CD14-positive monocyte (primary cell): ENCODE results near the gene CNIH1. TPM values are rescaled to one million over a fixed set of nuclear protein-coding genes. Genes with fewer than 3 reads are reported as not detected.

Experiments used
- DNase-seq, 3 donors: peaks; one replicate each; pipeline ENCODE4 v3.0.0-alpha.2; 2011 to 2022
- H2AFZ ChIP-seq: 2 replicates; pipeline ENCODE4 v1.6.0; 2012; ENCODE audit warnings: mild to moderate bottlenecking, low read depth, low read length, inconsistent platforms; ENCODE audit not compliant: insufficient read depth, poor library complexity, severe bottlenecking
- H3K27ac ChIP-seq, 2 donors: 1 replicate in 1 of 2; 2 replicates in 1 of 2; pipeline ENCODE4 v1.5.1; 2012 to 2013; ENCODE audit warnings: low read length in 2 of 2, control low read depth in 1 of 2, inconsistent platforms in 1 of 2, low read depth in 1 of 2, mild to moderate bottlenecking in 1 of 2
- H3K27me3 ChIP-seq, 2 donors: one replicate each; pipeline versions ENCODE4 v1.6.0 to v1.6.1; 2011 to 2013; ENCODE audit warnings: low read length in 2 of 2; ENCODE audit not compliant: control insufficient read depth in 2 of 2, insufficient read depth in 2 of 2
- H3K36me3 ChIP-seq, 2 donors: replicated peaks in 1 of 2; 1 replicate in 1 of 2; 2 replicates in 1 of 2; pipeline versions ENCODE4 v1.5.1 to v1.6.1; 2012 to 2013; ENCODE audit warnings: low read length in 2 of 2, control low read depth in 1 of 2, inconsistent platforms in 1 of 2, mild to moderate bottlenecking in 1 of 2; ENCODE audit not compliant: insufficient read depth in 2 of 2, control insufficient read depth in 1 of 2
- H3K4me1 ChIP-seq, 2 donors: 1 replicate in 1 of 2; 2 replicates in 1 of 2; pipeline versions ENCODE4 v1.5.1 to v1.6.1; 2012 to 2013; ENCODE audit warnings: low read length in 2 of 2, control low read depth in 1 of 2, inconsistent platforms in 1 of 2, mild to moderate bottlenecking in 1 of 2, moderate library complexity in 1 of 2; ENCODE audit not compliant: insufficient read depth in 2 of 2, control insufficient read depth in 1 of 2
- H3K4me2 ChIP-seq: replicated peaks from 2 replicates; pipeline ENCODE3; 2012; ENCODE audit warnings: low read length, moderate library complexity, mild to moderate bottlenecking; ENCODE audit not compliant: poor library complexity, severe bottlenecking; ENCODE audit errors: extremely low read depth
- H3K4me3 ChIP-seq, 3 experiments: fragments of 200-600 bp in 1 of 3; sonication (generic) in 1 of 3; replicated peaks in 1 of 3; 1 replicate in 2 of 3; 2 replicates in 1 of 3; pipeline ENCODE4 v1.5.1; 2011 to 2013; ENCODE audit warnings: low read length in 3 of 3, mild to moderate bottlenecking in 3 of 3, control low read depth in 2 of 3, low read depth in 2 of 3, inconsistent platforms in 1 of 3, moderate library complexity in 1 of 3
- H3K79me2 ChIP-seq: 2 replicates; pipeline ENCODE4 v1.6.0; 2012; ENCODE audit warnings: mild to moderate bottlenecking, control low read depth, inconsistent platforms, low read length, moderate library complexity; ENCODE audit not compliant: insufficient read depth
- H3K9ac ChIP-seq: 2 replicates; pipeline ENCODE4 v1.6.0; 2017; ENCODE audit warnings: low read length, mild to moderate bottlenecking; ENCODE audit not compliant: insufficient read depth, poor library complexity, severe bottlenecking
- H3K9me3 ChIP-seq, 2 donors: replicated peaks in 1 of 2; 1 replicate in 1 of 2; 2 replicates in 1 of 2; pipeline versions ENCODE4 v1.5.1 to v1.6.1; 2012 to 2013; ENCODE audit warnings: low read length in 2 of 2, control low read depth in 1 of 2; ENCODE audit not compliant: control insufficient read depth in 1 of 2, insufficient read depth in 1 of 2
- H4K20me1 ChIP-seq: 2 replicates; pipeline ENCODE4 v1.6.0; 2012; ENCODE audit warnings: mild to moderate bottlenecking, low read length, control low read depth, moderate library complexity; ENCODE audit not compliant: insufficient read depth
- H3K27ac Mint-ChIP-seq, 7 donors: one replicate each; pipeline ENCODE4 v1.8.0; 2020; ENCODE audit warnings: mild to moderate bottlenecking in 7 of 7, mixed read lengths in 7 of 7, moderate library complexity in 6 of 7, inconsistent platforms in 2 of 7
- H3K27me3 Mint-ChIP-seq, 3 donors: one replicate each; pipeline ENCODE4 v1.8.0; 2021 to 2022; ENCODE audit warnings: low read depth in 3 of 3, mild to moderate bottlenecking in 3 of 3, mixed read lengths in 3 of 3, moderate library complexity in 3 of 3, inconsistent platforms in 1 of 3
- H3K36me3 Mint-ChIP-seq, 2 donors: one replicate each; pipeline ENCODE4 v1.8.0; 2020; ENCODE audit warnings: mixed read lengths in 2 of 2, inconsistent platforms in 1 of 2, mild to moderate bottlenecking in 1 of 2
- H3K4me1 Mint-ChIP-seq: one replicate; pipeline ENCODE4 v1.8.0; 2020; ENCODE audit warnings: mild to moderate bottlenecking, mixed read lengths
- H3K4me3 Mint-ChIP-seq, 2 donors: one replicate each; pipeline ENCODE4 v1.8.0; 2020; ENCODE audit warnings: mild to moderate bottlenecking in 2 of 2, mixed read lengths in 2 of 2, moderate library complexity in 1 of 2
- H3K9me3 Mint-ChIP-seq, 7 donors: one replicate each; pipeline ENCODE4 v1.8.0; 2020 to 2022; ENCODE audit warnings: mixed read lengths in 7 of 7, mild to moderate bottlenecking in 6 of 7, moderate library complexity in 6 of 7, inconsistent platforms in 2 of 7
- CTCF ChIP-seq: fragments of 200-600 bp; IDR thresholded peaks from one replicate; pipeline ENCODE4 v1.8.0; 2022; ENCODE audit warnings: antibody characterized with exemption, mild to moderate bottlenecking
- WGBS: methylation state at CpG from one replicate; pipeline ENCODE4 v1.1.5; 2013; ENCODE audit warnings: missing lambda C conversion rate; ENCODE audit not compliant: insufficient coverage; 5-methylcytosine and 5-hydroxymethylcytosine counted together
- intact Hi-C, 2 donors: fragments of 100-400 bp; cut with micrococcal nuclease; formaldehyde crosslinking; loops; one replicate each; pipeline versions ENCODE4 v1.15.0 to v1.15.1; 2023
- polyA plus RNA-seq, 3 donors: library from polyadenylated mRNA; depleted of rRNA in 1 of 3; unstranded in 2 of 3; stranded (reverse) in 1 of 3; fragments of 300-500 nt in 2 of 3; fragments of >200 nt in 1 of 3; fragmentation: Illumina TruSeq in 2 of 3; gene quantifications; 1 replicate in 2 of 3; 2 replicates in 1 of 3; pipeline ENCODE4 v1.2.3, GENCODE V29; 2012 to 2021

Gene CNIH1
- polyA plus RNA-seq, 3 donors: 109 to 162 (median 138) TPM

GRCh38 chr14:54377501-54377900, 63.7 kb downstream of the CNIH1 start:
- Mint-ChIP-seq H3K4me3 (no peak overlapping the region), H3K27ac (no peak overlapping the region), H3K4me1 (peaks cover 6% of the 10 kb centered on the region), H3K36me3 (no peaks in the 10 kb centered on the region), H3K9me3 (peaks cover 0 to 2% (median 0%) of the 10 kb centered on the region in 7 donors), H3K27me3 (peaks cover 0 to 3% (median 2%) of the 10 kb centered on the region in 3 donors)
- 77% methylated on average over 6 of the region's 7 CpGs for WGBS
- TF ChIP-seq CTCF: no peak
- Histone ChIP-seq H3K36me3 (no peaks in the 10 kb centered on the region), H3K27ac (no peak overlapping the region), H3K4me2 (no peak overlapping the region), H3K27me3 (no peaks in the 10 kb centered on the region), H4K20me1 (no peaks in the 10 kb centered on the region), H3K9me3 (no peaks in the 10 kb centered on the region), H3K9ac (no peak overlapping the region), H3K4me1 (no peaks in the 10 kb centered on the region), H3K79me2 (no peaks in the 10 kb centered on the region), H3K4me3 (no peak overlapping the region), H2AFZ (no peak overlapping the region)
- intact Hi-C loops: no loop called here
- no peak for DNase-seq

- H3K9me3 ChIP-seq: no peaks in the 10 kb centered on the region
- intact Hi-C loops: no loop called here
- no peak for TF ChIP-seq CTCF
- no peak overlapping the region for H2AFZ ChIP-seq
- H3K36me3 ChIP-seq: no peaks in the 10 kb centered on the region
- Mint-ChIP-seq H3K4me1 (peaks cover 3% of the 10 kb centered on the region), H3K36me3 (no peaks in the 10 kb centered on the region), H3K4me3 (no peak overlapping the region), H3K27me3 (peaks cover 0 to 2% (median 1%) of the 10 kb centered on the region in 3 donors), H3K9me3 (no peaks in the 10 kb centered on the region), H3K27ac (no peak overlapping the region)
- DNase-seq: no peak
- H4K20me1 ChIP-seq: no peaks in the 10 kb centered on the region
- 96% methylated on average over 2 of the region's 7 CpGs for WGBS
- H3K79me2 ChIP-seq: no peaks in the 10 kb centered on the region
- no peak overlapping the region for H3K4me3 ChIP-seq
- no peak overlapping the region for H3K9ac ChIP-seq
- H3K27ac ChIP-seq: no peak overlapping the region
- H3K4me1 ChIP-seq: no peaks in the 10 kb centered on the region
- H3K27me3 ChIP-seq: no peaks in the 10 kb centered on the region
- H3K4me2 ChIP-seq: no peak overlapping the region
Observed at GRCh38 chr14:54374117-54374884, 66.9 kb downstream of the CNIH1 start.

Other genes starting within 250 kb of the CNIH1 start
- 1 to 10 TPM in 1 of 3 donors, under 1 TPM in 2; 0.45 to 1.8 (median 0.65) TPM for gene CDKN3, start 44.4 kb downstream of the CNIH1 start, polyA plus RNA-seq
- 10 to 100 TPM; 10.8 to 41.1 (median 26.1) TPM for gene GMFB, start 47.6 kb upstream of the CNIH1 start, polyA plus RNA-seq
- 10 to 100 TPM in 2 of 3 donors, 1 to 10 TPM in 1; 5.8 to 19.4 (median 18.6) TPM for gene CGRRF1, start 68.5 kb upstream of the CNIH1 start, polyA plus RNA-seq
- 1 to 10 TPM; 3.2 to 8.6 (median 4.2) TPM for gene SAMD4A, start 125.8 kb upstream of the CNIH1 start, polyA plus RNA-seq